Transverse colon (tissue), 4 donors: ENCODE data around the gene HIP1. TPM values are rescaled to one million over a fixed set of nuclear protein-coding genes. Genes with fewer than 3 reads are reported as not detected.

Experiments
- DNase-seq: peaks from one replicate; pipeline ENCODE4 v3.0.0-alpha.2; 2019
- H3K27ac ChIP-seq, 4 donors: fragments of 200-600 bp; sonication (generic); 2 replicates each; pipeline ENCODE4 v1.5.1; 2016 to 2018; ENCODE audit warnings: inconsistent platforms in 4 of 4
- H3K27me3 ChIP-seq: fragments of 200-600 bp; sonication (generic); 2 replicates; pipeline ENCODE4 v1.5.1; 2017; ENCODE audit warnings: inconsistent platforms
- H3K36me3 ChIP-seq, 4 donors: fragments of 200-600 bp; sonication (generic); 2 replicates each; pipeline ENCODE4 v1.5.1; 2017 to 2019; ENCODE audit warnings: inconsistent platforms in 4 of 4
- H3K4me1 ChIP-seq, 4 donors: fragments of 200-600 bp; sonication (generic); 2 replicates each; pipeline ENCODE4 v1.5.1; 2017 to 2020; ENCODE audit warnings: inconsistent platforms in 4 of 4
- H3K4me3 ChIP-seq, 4 donors: fragments of 200-600 bp; sonication (generic); 1 replicate in 1 of 4; 2 replicates in 3 of 4; pipeline versions ENCODE4 v1.5.1 to v1.6.1; 2017 to 2019; ENCODE audit warnings: inconsistent platforms in 4 of 4
- H3K9me3 ChIP-seq, 2 donors: fragments of 200-600 bp; sonication (generic); 2 replicates each; pipeline ENCODE4 v1.5.1; 2017 to 2019; ENCODE audit warnings: inconsistent platforms in 2 of 2
- EP300 ChIP-seq: sonication (generic); formaldehyde crosslinking; IDR thresholded peaks from one replicate; pipeline ENCODE4 v1.6.1; 2017; ENCODE audit warnings: antibody characterized with exemption, low read depth
- POLR2A ChIP-seq: fragments of 450-650 bp; IDR thresholded peaks from one replicate; pipeline ENCODE4 v1.6.1; 2016; ENCODE audit warnings: antibody characterized with exemption, mild to moderate bottlenecking, moderate library complexity
- POLR2AphosphoS5 ChIP-seq, 3 donors: sonication (generic); formaldehyde crosslinking; IDR thresholded peaks; one replicate each; pipeline ENCODE4 v1.6.1; 2016; ENCODE audit warnings: antibody characterized with exemption in 3 of 3
- WGBS, 2 donors: methylation state at CpG; one replicate each; pipeline ENCODE4 v1.1.5; 2018; ENCODE audit warnings: low coverage in 1 of 2; 5-methylcytosine and 5-hydroxymethylcytosine counted together
- in situ Hi-C, 4 donors: fragments of 200-750 bp; cut with MboI; loops; one replicate each; pipeline versions ENCODE4 v1.15.0 to v1.15.1; 2017; ENCODE audit warnings: low sequenced_read_pairs in 3 of 4, low pct_ligation_motif_present in 1 of 4, low pct_unique_long_range_greater_than_20kb in 1 of 4
- intact Hi-C: fragments of 100-400 bp; cut with DNase I; formaldehyde crosslinking; loops from one replicate; pipeline ENCODE4 v1.15.1; 2023; ENCODE audit warnings: low total_unique reads
- total RNA-seq, 4 donors: library from RNA; depleted of rRNA; stranded (reverse); fragments of >200 nt; gene quantifications; one replicate each; pipeline ENCODE4 v1.1.0, GENCODE V29; 2016
- TF ChIP-seq, protein P1 (sequence below), 5 experiments: fragments of 200-600 bp in 3 of 5; fragments of 450-650 bp in 2 of 5; sonication (generic) in 3 of 5; IDR thresholded peaks; 1 replicate in 2 of 5; 2 replicates in 3 of 5; pipeline ENCODE4 v1.5.1; 2016 to 2017; ENCODE audit warnings: antibody characterized with exemption in 5 of 5, inconsistent platforms in 3 of 5, mild to moderate bottlenecking in 2 of 5, moderate library complexity in 1 of 5

HIP1 gene
- total RNA-seq, 4 donors from 2014 or later: 3.7 to 20.1 (median 4.7) TPM

DNA sequence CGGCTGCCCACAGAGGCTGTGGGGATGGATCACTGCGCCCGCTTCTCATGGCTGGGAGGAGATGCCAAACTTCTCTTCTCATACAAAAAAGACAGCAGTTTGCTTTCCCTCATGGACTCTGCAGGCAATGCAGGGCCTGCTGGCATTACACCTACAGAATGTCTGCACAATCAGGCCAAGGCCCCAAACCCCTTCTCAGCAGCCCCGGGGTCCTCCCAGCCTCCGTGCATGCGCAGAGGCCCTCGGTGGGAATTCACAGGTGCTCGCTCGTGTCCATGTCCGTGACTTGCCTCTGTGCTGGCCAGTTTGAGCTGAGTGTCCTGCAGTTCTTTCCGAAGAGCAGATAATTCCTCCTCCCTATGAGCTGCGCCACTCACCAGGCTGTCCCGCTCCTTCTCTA lies 183.0 kb downstream of the HIP1 start:
- 93% methylated on average over 13 of the region's 13 CpGs; no CpG with 5 or more reads in 1 of the 2 donors for WGBS, 2 donors
- TF ChIP-seq POLR2A: no peak
- no peak for TF ChIP-seq POLR2AphosphoS5 (IDR thresholded peaks at IDR 0.05)
- TF ChIP-seq EP300: no peak
- TF ChIP-seq, protein P1, sequence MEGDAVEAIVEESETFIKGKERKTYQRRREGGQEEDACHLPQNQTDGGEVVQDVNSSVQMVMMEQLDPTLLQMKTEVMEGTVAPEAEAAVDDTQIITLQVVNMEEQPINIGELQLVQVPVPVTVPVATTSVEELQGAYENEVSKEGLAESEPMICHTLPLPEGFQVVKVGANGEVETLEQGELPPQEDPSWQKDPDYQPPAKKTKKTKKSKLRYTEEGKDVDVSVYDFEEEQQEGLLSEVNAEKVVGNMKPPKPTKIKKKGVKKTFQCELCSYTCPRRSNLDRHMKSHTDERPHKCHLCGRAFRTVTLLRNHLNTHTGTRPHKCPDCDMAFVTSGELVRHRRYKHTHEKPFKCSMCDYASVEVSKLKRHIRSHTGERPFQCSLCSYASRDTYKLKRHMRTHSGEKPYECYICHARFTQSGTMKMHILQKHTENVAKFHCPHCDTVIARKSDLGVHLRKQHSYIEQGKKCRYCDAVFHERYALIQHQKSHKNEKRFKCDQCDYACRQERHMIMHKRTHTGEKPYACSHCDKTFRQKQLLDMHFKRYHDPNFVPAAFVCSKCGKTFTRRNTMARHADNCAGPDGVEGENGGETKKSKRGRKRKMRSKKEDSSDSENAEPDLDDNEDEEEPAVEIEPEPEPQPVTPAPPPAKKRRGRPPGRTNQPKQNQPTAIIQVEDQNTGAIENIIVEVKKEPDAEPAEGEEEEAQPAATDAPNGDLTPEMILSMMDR (IDR thresholded peaks at IDR 0.05): no peak
- intact Hi-C loops: no loop called here
- H3K4me1 ChIP-seq: no peaks in the 10 kb centered on the region
- in situ Hi-C loops: no loop called here
- DNase-seq: no peak
- H3K27ac ChIP-seq: no peak overlapping the region
- no peak overlapping the region for H3K4me3 ChIP-seq
- no peaks in the 10 kb centered on the region for H3K36me3 ChIP-seq
- no peaks in the 10 kb centered on the region for H3K9me3 ChIP-seq
- H3K27me3 ChIP-seq: no peaks in the 10 kb centered on the region

DNA sequence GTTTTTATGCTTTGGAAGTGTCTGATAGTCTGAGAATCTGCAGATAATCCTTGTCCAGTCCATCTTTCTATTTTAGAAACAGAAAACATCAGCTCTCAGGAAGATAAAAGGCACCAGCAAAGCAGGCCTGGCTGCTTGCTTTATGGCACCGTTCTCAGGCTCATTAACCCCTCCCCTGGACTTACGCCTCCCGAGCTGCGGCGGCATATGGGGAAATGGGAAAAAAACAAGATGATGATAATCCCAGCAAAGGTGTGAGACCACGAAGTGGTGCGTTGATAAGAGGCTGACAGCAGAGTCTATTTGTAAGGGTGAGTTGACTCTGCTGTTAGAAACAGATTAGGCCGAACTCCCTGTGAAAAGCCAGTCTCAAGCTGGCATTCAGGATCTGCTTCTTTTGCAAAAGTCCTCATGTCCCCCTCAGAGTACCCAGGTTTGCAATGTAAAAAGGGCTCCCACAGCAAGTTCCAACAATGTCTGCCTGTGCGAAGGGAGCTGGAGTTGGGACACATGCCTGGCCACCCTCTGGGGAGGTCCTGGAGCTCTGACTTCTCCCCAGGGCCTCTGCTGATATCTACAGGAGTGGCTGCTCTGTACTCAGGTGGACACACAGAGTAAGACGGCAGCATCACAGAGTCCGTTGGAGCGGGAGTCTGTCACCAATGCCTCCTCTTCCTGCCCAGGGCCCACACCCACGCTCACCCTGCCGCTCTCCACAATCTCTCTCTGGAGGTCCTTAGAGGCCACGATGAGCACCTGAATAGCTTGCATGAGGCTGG lies 192.3 kb downstream of the HIP1 start:
- TF ChIP-seq POLR2A: no peak
- TF ChIP-seq POLR2AphosphoS5 (IDR thresholded peaks at IDR 0.05): no peak
- no peak for TF ChIP-seq EP300
- TF ChIP-seq, protein P1 (IDR thresholded peaks at IDR 0.05): no peak
- Histone ChIP-seq H3K4me3 (no peak overlapping the region), H3K27me3 (no peaks in the 10 kb centered on the region), H3K9me3 (no peaks in the 10 kb centered on the region), H3K27ac (no peak overlapping the region), H3K36me3 (no peaks in the 10 kb centered on the region), H3K4me1 (no peaks in the 10 kb centered on the region)
- intact Hi-C loops (no loop called here), in situ Hi-C loops (loop anchor here in 2 of 4 donors (25.0 kb wide), 1 partner anchor 216 kb away; the partner anchor contains the start of gene CCL26 (in 2 of the 2))
- 24 to 68% methylated on average over 5 to 15 of the region's 15 CpGs for whole genome bisulfite sequencing, 2 donors
- DNase-seq: no peak

DNA sequence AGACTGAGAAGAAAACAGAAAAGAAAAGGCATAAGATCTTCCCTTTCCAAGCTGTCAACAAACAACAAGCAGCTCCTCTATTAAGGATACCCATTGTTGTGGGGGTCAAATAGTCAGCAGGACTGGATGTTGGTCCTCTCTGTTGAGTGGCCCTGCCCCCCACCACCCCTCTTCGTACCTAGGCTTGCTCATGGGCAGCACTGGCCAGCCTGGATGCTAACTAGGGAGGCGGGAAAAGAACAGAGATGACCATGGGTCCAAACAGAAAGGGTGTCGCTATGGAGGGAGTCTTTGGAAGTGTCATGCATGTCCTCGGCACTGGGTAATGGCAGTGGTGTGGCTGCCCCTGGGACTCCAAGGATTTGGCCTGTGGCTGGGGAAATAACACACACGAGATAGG lies 201.0 kb downstream of the HIP1 start:
- intact Hi-C loops: no loop called here
- H3K27ac ChIP-seq: no peak overlapping the region
- TF ChIP-seq POLR2A (no peak), EP300 (no peak), POLR2AphosphoS5 (IDR thresholded peaks at IDR 0.05) (no peak)
- TF ChIP-seq, protein P1 (IDR thresholded peaks at IDR 0.05): no peak
- no peak for DNase-seq
- in situ Hi-C loops: loop anchor here in 3 of 4 donors (10.0 to 25.0 kb wide), 2 partner anchors 217 to 225 kb away; partner anchors contain the start of gene CCL26 (in 2 of the 3)
- H3K27me3 ChIP-seq: no peaks in the 10 kb centered on the region
- WGBS, 2 donors: 92 to 96% methylated on average over 2 to 5 of the region's 5 CpGs
- no peaks in the 10 kb centered on the region for H3K4me1 ChIP-seq
- H3K9me3 ChIP-seq: no peaks in the 10 kb centered on the region
- peaks cover 0 to 9% (median 2%) of the 10 kb centered on the region in 4 donors for H3K36me3 ChIP-seq
- H3K4me3 ChIP-seq: no peak overlapping the region

DNA sequence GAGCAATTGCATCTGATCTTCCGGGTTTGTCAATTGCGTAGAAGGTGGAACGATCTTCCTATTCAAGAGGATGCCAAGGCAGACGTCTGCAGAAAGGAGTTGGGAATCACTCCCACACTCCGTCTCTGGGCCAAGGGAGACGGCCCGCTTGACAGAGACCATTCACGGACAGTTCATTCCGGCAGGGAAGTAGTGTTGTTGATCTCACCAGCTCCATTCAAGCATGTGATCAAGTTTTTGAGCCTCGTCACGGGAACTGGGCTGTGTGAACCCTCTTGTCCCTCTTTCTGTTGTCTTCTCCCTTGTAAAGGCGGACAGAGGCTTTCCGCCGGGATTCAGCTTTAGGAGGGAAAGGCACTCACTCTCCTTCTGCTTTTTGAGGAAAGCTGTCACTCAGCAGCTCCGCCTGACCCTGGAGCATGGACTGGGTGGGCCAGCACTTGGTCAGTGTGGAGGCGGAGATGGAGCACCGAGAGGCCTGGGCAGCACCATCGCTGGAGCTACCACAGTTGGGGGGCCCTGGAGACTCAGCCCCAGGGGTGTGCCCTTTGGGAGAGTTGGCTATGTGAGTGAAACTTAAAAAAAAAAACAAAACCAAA lies 201.7 kb downstream of the HIP1 start:
- peaks cover 0 to 9% (median 2%) of the 10 kb centered on the region in 4 donors for H3K36me3 ChIP-seq
- no peak overlapping the region for H3K27ac ChIP-seq
- H3K9me3 ChIP-seq: no peaks in the 10 kb centered on the region
- H3K4me3 ChIP-seq: no peak overlapping the region
- no peaks in the 10 kb centered on the region for H3K27me3 ChIP-seq
- in situ Hi-C loops (loop anchor here in 3 of 4 donors (10.0 to 25.0 kb wide), 2 partner anchors 218 to 225 kb away; partner anchors contain the start of gene CCL26 (in 2 of the 3)), intact Hi-C loops (no loop called here)
- no peaks in the 10 kb centered on the region for H3K4me1 ChIP-seq
- WGBS, 2 donors: 87 to 92% methylated on average over 6 to 18 of the region's 18 CpGs
- TF ChIP-seq, protein P1 (IDR thresholded peaks at IDR 0.05): no peak
- TF ChIP-seq POLR2AphosphoS5 (IDR thresholded peaks at IDR 0.05) (no peak), POLR2A (no peak)
- no peak for DNase-seq
